WTC11 (cell line): Measurements from ENCODE around the gene AQP4. TPM values are rescaled to one million over a fixed set of nuclear protein-coding genes. Genes with fewer than 3 reads are reported as not detected.

Experiments used
- ATAC-seq: fragments of 200-7000 bp; cut with Tn5 transposase; 2 replicates; pipeline ENCODE4 v1.10.0; 2021; ENCODE audit warnings: mild to moderate bottlenecking, moderate library complexity
- CTCF ChIA-PET: fragments of 300-600 bp; sonication (Branson Sonifier 250); formaldehyde crosslinking; loops from one replicate; lab custom pipeline; 2021; ENCODE audit warnings: antibody characterized with exemption; lab: Charles Lee
- POLR2A ChIA-PET: fragments of 350-600 bp; sonication (Branson Sonifier 250); formaldehyde crosslinking; loops from one replicate; lab custom pipeline; 2021; ENCODE audit warnings: antibody characterized with exemption; lab: Charles Lee
- DNase-seq: peaks from one replicate; pipeline ENCODE4 v3.0.0; 2021; ENCODE audit warnings: low spot score
- H3K27ac Mint-ChIP-seq: 2 replicates; pipeline ENCODE4 v1.8.0; 2021; ENCODE audit warnings: mixed read lengths
- H3K27me3 Mint-ChIP-seq: 2 replicates; pipeline ENCODE4 v1.8.0; 2021; ENCODE audit warnings: low read depth, mild to moderate bottlenecking, moderate library complexity, mixed read lengths
- H3K36me3 Mint-ChIP-seq: 2 replicates; pipeline ENCODE4 v1.8.0; 2021; ENCODE audit warnings: mixed read lengths
- H3K4me1 Mint-ChIP-seq: 2 replicates; pipeline ENCODE4 v1.8.0; 2022; ENCODE audit warnings: mixed read lengths
- H3K4me3 Mint-ChIP-seq: 2 replicates; pipeline ENCODE4 v1.8.0; 2021; ENCODE audit warnings: mild to moderate bottlenecking, moderate library complexity, mixed read lengths
- H3K9me3 Mint-ChIP-seq: 2 replicates; pipeline ENCODE4 v1.8.0; 2021; ENCODE audit warnings: mixed read lengths
- ARID4B ChIP-seq: sonication (generic); formaldehyde crosslinking; IDR thresholded peaks from 2 replicates; pipeline ENCODE4 v1.8.0; 2023; ENCODE audit warnings: missing genetic modification reagents, mild to moderate bottlenecking, borderline replicate concordance
- FOXK1 ChIP-seq: sonication (generic); formaldehyde crosslinking; IDR thresholded peaks from 2 replicates; pipeline ENCODE4 v1.8.0; 2022; ENCODE audit warnings: mild to moderate bottlenecking, moderate library complexity, missing genetic modification reagents
- GRHL2 ChIP-seq: fragments of 250-450 bp; sonication (Bioruptor Pico); IDR thresholded peaks from 2 replicates; pipeline ENCODE4 v1.8.0; 2022; ENCODE audit warnings: mild to moderate bottlenecking, moderate library complexity; ENCODE audit not compliant: insufficient replicate concordance, severe bottlenecking
- HMGA2 ChIP-seq: fragments of 250-450 bp; sonication (Bioruptor Pico); IDR thresholded peaks from 2 replicates; pipeline ENCODE4 v1.4.0; 2021; ENCODE audit warnings: mild to moderate bottlenecking, moderate library complexity
- IRF1 ChIP-seq: sonication (generic); formaldehyde crosslinking; IDR thresholded peaks from 2 replicates; pipeline ENCODE4 v1.8.0; 2023; ENCODE audit warnings: missing genetic modification reagents
- KAT7 ChIP-seq: sonication (generic); formaldehyde crosslinking; IDR thresholded peaks from 2 replicates; pipeline ENCODE4 v1.8.1; 2023; ENCODE audit warnings: missing genetic modification reagents, mild to moderate bottlenecking, borderline replicate concordance
- NFE2L1 ChIP-seq: sonication (generic); formaldehyde crosslinking; IDR thresholded peaks from 2 replicates; pipeline ENCODE4 v1.8.1; 2023; ENCODE audit warnings: missing genetic modification reagents
- NFYB ChIP-seq: sonication (generic); formaldehyde crosslinking; conservative IDR thresholded peaks from 2 replicates; pipeline ENCODE4 v1.8.0; 2022; ENCODE audit warnings: low read depth, missing genetic modification reagents
- NR3C1 ChIP-seq: sonication (generic); formaldehyde crosslinking; conservative IDR thresholded peaks from 2 replicates; pipeline ENCODE4 v1.8.1; 2023; ENCODE audit warnings: low read depth, mild to moderate bottlenecking, missing genetic modification reagents
- RORB ChIP-seq: fragments of 250-450 bp; sonication (Bioruptor Pico); IDR thresholded peaks from 2 replicates; pipeline ENCODE4 v1.9.0; 2021; ENCODE audit warnings: mild to moderate bottlenecking
- SMAD4 ChIP-seq: sonication (generic); formaldehyde crosslinking; IDR thresholded peaks from 2 replicates; pipeline ENCODE4 v1.8.0; 2022; ENCODE audit warnings: mild to moderate bottlenecking, missing genetic modification reagents
- TEAD4 ChIP-seq: sonication (generic); formaldehyde crosslinking; IDR thresholded peaks from 2 replicates; pipeline ENCODE4 v1.8.0; 2022; ENCODE audit warnings: mild to moderate bottlenecking, missing genetic modification reagents
- ZBTB21 ChIP-seq: sonication (generic); formaldehyde crosslinking; IDR thresholded peaks from 2 replicates; pipeline ENCODE4 v1.8.1; 2023; ENCODE audit warnings: mild to moderate bottlenecking, missing genetic modification reagents, borderline replicate concordance
- ZMAT4 ChIP-seq: fragments of 250-450 bp; sonication (Bioruptor Pico); IDR thresholded peaks from 2 replicates; pipeline ENCODE4 v1.9.0; 2021; ENCODE audit warnings: mild to moderate bottlenecking
- ZNF423 ChIP-seq: fragments of 250-450 bp; sonication (Bioruptor Pico); IDR thresholded peaks from 2 replicates; pipeline ENCODE4 v2.1.2; 2022; ENCODE audit warnings: mild to moderate bottlenecking, moderate library complexity
- ZNF512 ChIP-seq: sonication (generic); formaldehyde crosslinking; IDR thresholded peaks from 2 replicates; pipeline ENCODE4 v1.8.1; 2022; ENCODE audit warnings: missing genetic modification reagents, borderline replicate concordance
- total RNA-seq: library from RNA; stranded (reverse); gene quantifications from 3 replicates; pipeline ENCODE4 v1.2.3, GENCODE V29; 2021
- TF ChIP-seq, protein P1 (sequence below): sonication (generic); formaldehyde crosslinking; IDR thresholded peaks from 2 replicates; pipeline ENCODE4 v1.8.0; 2022; ENCODE audit warnings: mild to moderate bottlenecking, missing genetic modification reagents
- TF ChIP-seq, protein P2 (sequence below): sonication (generic); formaldehyde crosslinking; IDR thresholded peaks from 2 replicates; pipeline ENCODE4 v1.8.1; 2022; ENCODE audit warnings: mild to moderate bottlenecking, missing genetic modification reagents, moderate library complexity, borderline replicate concordance
- TF ChIP-seq, protein P3 (sequence below): sonication (generic); formaldehyde crosslinking; conservative IDR thresholded peaks from 2 replicates; pipeline ENCODE4 v1.8.1; 2023; ENCODE audit warnings: mild to moderate bottlenecking, low read depth, missing genetic modification reagents, moderate library complexity

Gene AQP4
- total RNA-seq, 1 experiment from 2014 or later: 4.5 TPM

DNA sequence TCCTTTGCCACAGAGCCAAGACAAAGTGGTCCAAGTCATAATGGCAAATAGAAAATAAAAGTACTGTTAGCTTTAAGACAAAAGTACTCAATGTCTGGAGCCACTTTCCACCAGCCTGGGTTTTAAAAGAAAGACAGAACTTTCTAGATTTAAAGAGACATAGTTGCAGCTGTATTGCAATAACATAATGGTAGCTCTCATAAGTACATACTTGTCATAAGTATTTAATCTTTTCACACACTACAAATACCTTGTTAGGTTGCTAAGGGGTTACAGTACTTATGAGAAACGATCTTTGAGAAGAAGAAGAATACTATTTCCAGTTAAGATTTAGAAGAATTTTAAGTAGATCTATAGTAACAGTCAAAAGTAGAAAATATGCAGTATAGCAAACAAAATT, 28.9 kb upstream of the AQP4 start (continued):
- TF ChIP-seq ZMAT4 (no peak), RORB (CRISPR knock-in tag) (no peak), IRF1 (CRISPR knock-in tag) (no peak), TEAD4 (CRISPR knock-in tag) (no peak), NFYB (CRISPR knock-in tag) (no peak), ZBTB21 (CRISPR knock-in tag) (no peak)
- TF ChIP-seq, protein P1, sequence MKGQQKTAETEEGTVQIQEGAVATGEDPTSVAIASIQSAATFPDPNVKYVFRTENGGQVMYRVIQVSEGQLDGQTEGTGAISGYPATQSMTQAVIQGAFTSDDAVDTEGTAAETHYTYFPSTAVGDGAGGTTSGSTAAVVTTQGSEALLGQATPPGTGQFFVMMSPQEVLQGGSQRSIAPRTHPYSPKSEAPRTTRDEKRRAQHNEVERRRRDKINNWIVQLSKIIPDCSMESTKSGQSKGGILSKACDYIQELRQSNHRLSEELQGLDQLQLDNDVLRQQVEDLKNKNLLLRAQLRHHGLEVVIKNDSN: no peak

- peaks cover 19% of the 10 kb centered on the region for H3K4me1 Mint-ChIP-seq
- H3K27ac Mint-ChIP-seq: 0 out of 2 replicates have a peak overlapping the region, but pooled peaks have one; percentile 67
- TF ChIP-seq, protein P2, sequence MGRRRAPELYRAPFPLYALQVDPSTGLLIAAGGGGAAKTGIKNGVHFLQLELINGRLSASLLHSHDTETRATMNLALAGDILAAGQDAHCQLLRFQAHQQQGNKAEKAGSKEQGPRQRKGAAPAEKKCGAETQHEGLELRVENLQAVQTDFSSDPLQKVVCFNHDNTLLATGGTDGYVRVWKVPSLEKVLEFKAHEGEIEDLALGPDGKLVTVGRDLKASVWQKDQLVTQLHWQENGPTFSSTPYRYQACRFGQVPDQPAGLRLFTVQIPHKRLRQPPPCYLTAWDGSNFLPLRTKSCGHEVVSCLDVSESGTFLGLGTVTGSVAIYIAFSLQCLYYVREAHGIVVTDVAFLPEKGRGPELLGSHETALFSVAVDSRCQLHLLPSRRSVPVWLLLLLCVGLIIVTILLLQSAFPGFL (CRISPR knock-in tag): no peak
- TF ChIP-seq NR3C1 (CRISPR knock-in tag): no peak
- no peak for TF ChIP-seq ARID4B (CRISPR knock-in tag)
- no peak for TF ChIP-seq KAT7 (CRISPR knock-in tag)
- no peak for TF ChIP-seq SMAD4 (CRISPR knock-in tag)
- TF ChIP-seq, all 79 proteins: peak for 0
- ChIA-PET POLR2A (no interaction called here), CTCF (interaction anchor here (0.6 kb wide), 1 partner anchor 83 kb away, joined by 3 read pairs; no protein-coding TSS in a partner anchor)
- peak; percentile 47; the same call in 1 of the 2 replicates for ATAC-seq
- DNase-seq: no peak
- no peaks in the 10 kb centered on the region for H3K27me3 Mint-ChIP-seq
- H3K9me3 Mint-ChIP-seq: no peaks in the 10 kb centered on the region
- no peaks in the 10 kb centered on the region for H3K36me3 Mint-ChIP-seq
- H3K4me3 Mint-ChIP-seq: no peak overlapping the region
These were observed 28.5 kb upstream of the AQP4 start for GRCh38 chr18:26893996-26894395.

DNA sequence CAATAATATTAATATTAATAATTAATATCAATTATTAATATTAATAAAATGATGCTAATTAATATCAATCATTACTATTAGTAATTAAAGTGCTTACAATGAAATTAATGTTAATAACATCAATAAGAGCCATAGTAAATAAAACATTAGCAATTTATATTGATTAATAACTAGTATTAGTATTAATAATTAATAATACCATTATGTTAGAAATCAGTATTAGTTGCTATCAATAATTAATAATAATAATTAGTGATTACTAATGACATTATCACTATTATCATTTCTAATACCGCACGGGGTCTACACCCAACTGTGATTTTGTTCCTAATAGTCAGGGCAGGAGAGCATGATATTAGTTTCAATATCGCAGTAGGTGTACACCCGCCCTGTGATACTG, 22.8 kb upstream of the AQP4 start:
- Mint-ChIP-seq H3K27me3 (no peaks in the 10 kb centered on the region), H3K4me1 (0 out of 2 replicates have a peak, but pooled peaks cover under 1% of the 10 kb centered on the region), H3K27ac (no peak overlapping the region), H3K4me3 (no peak overlapping the region), H3K36me3 (no peaks in the 10 kb centered on the region), H3K9me3 (no peaks in the 10 kb centered on the region)
- TF ChIP-seq FOXK1 (CRISPR knock-in tag) (no peak), GRHL2 (no peak), ZNF512 (CRISPR knock-in tag) (no peak), ZNF423 (CRISPR knock-in tag) (no peak), NFE2L1 (CRISPR knock-in tag) (no peak), HMGA2 (CRISPR knock-in tag) (0 out of 2 replicates have a peak, but pooled peaks have one; percentile 52)
- TF ChIP-seq, protein P3, sequence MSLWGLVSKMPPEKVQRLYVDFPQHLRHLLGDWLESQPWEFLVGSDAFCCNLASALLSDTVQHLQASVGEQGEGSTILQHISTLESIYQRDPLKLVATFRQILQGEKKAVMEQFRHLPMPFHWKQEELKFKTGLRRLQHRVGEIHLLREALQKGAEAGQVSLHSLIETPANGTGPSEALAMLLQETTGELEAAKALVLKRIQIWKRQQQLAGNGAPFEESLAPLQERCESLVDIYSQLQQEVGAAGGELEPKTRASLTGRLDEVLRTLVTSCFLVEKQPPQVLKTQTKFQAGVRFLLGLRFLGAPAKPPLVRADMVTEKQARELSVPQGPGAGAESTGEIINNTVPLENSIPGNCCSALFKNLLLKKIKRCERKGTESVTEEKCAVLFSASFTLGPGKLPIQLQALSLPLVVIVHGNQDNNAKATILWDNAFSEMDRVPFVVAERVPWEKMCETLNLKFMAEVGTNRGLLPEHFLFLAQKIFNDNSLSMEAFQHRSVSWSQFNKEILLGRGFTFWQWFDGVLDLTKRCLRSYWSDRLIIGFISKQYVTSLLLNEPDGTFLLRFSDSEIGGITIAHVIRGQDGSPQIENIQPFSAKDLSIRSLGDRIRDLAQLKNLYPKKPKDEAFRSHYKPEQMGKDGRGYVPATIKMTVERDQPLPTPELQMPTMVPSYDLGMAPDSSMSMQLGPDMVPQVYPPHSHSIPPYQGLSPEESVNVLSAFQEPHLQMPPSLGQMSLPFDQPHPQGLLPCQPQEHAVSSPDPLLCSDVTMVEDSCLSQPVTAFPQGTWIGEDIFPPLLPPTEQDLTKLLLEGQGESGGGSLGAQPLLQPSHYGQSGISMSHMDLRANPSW (CRISPR knock-in tag): no peak
- ChIA-PET POLR2A (no interaction called here), CTCF (no interaction called here)
- ATAC-seq (no peak), DNase-seq (no peak)
